Esophagus squamous epithelium (tissue), 5 donors: Measurements from ENCODE around the gene VTCN1. TPM values are rescaled to one million over a fixed set of nuclear protein-coding genes. Genes with fewer than 3 reads are reported as not detected.

Experiments used
- DNase-seq: peaks from one replicate; lab custom pipeline; 2025; lab: John Stamatoyannopoulos, UW
- H3K27ac ChIP-seq, 4 donors: fragments of 200-600 bp; sonication (generic); one replicate each; pipeline ENCODE4 v1.5.1; 2016 to 2019; ENCODE audit warnings: mild to moderate bottlenecking in 1 of 4
- H3K27me3 ChIP-seq, 4 donors: fragments of 200-600 bp; sonication (generic); 1 replicate in 3 of 4; 2 replicates in 1 of 4; pipeline versions ENCODE4 v1.5.1 to v1.6.0; 2017 to 2021; ENCODE audit warnings: antibody characterized with exemption in 1 of 4
- H3K36me3 ChIP-seq, 3 donors: fragments of 200-600 bp; sonication (generic); one replicate each; pipeline ENCODE4 v1.5.1; 2016 to 2019
- H3K4me1 ChIP-seq, 3 donors: fragments of 200-600 bp; sonication (generic); one replicate each; pipeline ENCODE4 v1.5.1; 2017 to 2019
- H3K4me3 ChIP-seq, 4 donors: fragments of 200-600 bp; sonication (generic); 1 replicate in 3 of 4; 2 replicates in 1 of 4; pipeline ENCODE4 v1.5.1; 2016 to 2019; ENCODE audit warnings: mild to moderate bottlenecking in 2 of 4, moderate library complexity in 1 of 4
- H3K9me3 ChIP-seq, 3 donors: fragments of 200-600 bp; sonication (generic); one replicate each; pipeline ENCODE4 v1.5.1; 2016 to 2019
- POLR2A ChIP-seq, 4 donors: fragments of 450-650 bp; IDR thresholded peaks; one replicate each; pipeline ENCODE4 v1.6.1; 2017; ENCODE audit warnings: antibody characterized with exemption in 4 of 4, mild to moderate bottlenecking in 4 of 4, moderate library complexity in 3 of 4
- WGBS, 2 donors: methylation state at CpG; one replicate each; pipeline ENCODE4 v1.1.5; 2018; 5-methylcytosine and 5-hydroxymethylcytosine counted together
- intact Hi-C: fragments of 100-400 bp; cut with DNase I; formaldehyde crosslinking; loops from one replicate; pipeline ENCODE4 v1.15.0; 2022
- total RNA-seq, 4 donors: library from RNA; depleted of rRNA; stranded (reverse); fragments of >200 nt; gene quantifications; one replicate each; pipeline ENCODE4 v1.1.0, GENCODE V29; 2016
- TF ChIP-seq, protein P1 (sequence below), 6 experiments: fragments of 450-650 bp in 4 of 6; fragments of 200-600 bp in 2 of 6; sonication (generic) in 2 of 6; IDR thresholded peaks; one replicate each; pipeline ENCODE4 v1.5.1; 2016 to 2019; ENCODE audit warnings: antibody characterized with exemption in 6 of 6, mild to moderate bottlenecking in 4 of 6, moderate library complexity in 4 of 6
- donor health status: DM: yes; HTN: yes; CAD: no.

The VTCN1 gene
- total RNA-seq, 4 donors from 2014 or later = 1.9 TPM; not detected in 3

DNA sequence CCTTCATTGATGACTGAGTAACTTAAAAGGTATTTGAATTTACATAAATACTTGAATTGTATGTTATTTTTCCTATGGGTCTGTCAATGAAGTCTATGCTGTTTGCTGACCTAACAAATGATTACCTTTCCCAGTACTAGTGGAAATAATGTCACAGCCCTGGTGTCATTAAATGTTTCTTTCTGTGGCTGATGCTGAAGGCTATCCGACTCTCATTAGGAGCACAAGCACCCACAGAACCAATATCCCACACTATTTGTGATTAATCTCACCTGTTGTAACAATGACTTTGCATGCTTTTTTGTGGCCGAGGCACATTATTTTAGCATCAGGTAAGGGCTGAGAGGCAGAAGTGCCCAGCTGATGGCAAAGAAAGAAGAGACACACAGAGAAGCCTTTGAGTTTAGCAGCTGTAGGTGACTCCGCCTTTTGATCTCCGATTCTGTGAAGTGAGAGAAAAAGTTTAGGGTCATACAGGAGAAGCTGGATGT is 63.3 kb downstream of the VTCN1 start:
- 72 to 86% methylated on average over 4 of the region's 4 CpGs for WGBS, 2 donors
- H3K4me1 ChIP-seq = no peaks in the 10 kb centered on the region
- no peak overlapping the region for H3K27ac ChIP-seq
- TF ChIP-seq, protein P1, sequence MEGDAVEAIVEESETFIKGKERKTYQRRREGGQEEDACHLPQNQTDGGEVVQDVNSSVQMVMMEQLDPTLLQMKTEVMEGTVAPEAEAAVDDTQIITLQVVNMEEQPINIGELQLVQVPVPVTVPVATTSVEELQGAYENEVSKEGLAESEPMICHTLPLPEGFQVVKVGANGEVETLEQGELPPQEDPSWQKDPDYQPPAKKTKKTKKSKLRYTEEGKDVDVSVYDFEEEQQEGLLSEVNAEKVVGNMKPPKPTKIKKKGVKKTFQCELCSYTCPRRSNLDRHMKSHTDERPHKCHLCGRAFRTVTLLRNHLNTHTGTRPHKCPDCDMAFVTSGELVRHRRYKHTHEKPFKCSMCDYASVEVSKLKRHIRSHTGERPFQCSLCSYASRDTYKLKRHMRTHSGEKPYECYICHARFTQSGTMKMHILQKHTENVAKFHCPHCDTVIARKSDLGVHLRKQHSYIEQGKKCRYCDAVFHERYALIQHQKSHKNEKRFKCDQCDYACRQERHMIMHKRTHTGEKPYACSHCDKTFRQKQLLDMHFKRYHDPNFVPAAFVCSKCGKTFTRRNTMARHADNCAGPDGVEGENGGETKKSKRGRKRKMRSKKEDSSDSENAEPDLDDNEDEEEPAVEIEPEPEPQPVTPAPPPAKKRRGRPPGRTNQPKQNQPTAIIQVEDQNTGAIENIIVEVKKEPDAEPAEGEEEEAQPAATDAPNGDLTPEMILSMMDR (IDR thresholded peaks at IDR 0.05) = no peak
- no peak for TF ChIP-seq POLR2A (IDR thresholded peaks at IDR 0.05)
- H3K9me3 ChIP-seq = peaks cover 0 to 7% (median 0%) of the 10 kb centered on the region in 3 donors
- no peak for DNase-seq
- H3K36me3 ChIP-seq = no peaks in the 10 kb centered on the region
- intact Hi-C loops = no loop called here
- H3K4me3 ChIP-seq = no peak overlapping the region
- peaks cover 0 to 16% (median 0%) of the 10 kb centered on the region in 4 donors for H3K27me3 ChIP-seq

DNA sequence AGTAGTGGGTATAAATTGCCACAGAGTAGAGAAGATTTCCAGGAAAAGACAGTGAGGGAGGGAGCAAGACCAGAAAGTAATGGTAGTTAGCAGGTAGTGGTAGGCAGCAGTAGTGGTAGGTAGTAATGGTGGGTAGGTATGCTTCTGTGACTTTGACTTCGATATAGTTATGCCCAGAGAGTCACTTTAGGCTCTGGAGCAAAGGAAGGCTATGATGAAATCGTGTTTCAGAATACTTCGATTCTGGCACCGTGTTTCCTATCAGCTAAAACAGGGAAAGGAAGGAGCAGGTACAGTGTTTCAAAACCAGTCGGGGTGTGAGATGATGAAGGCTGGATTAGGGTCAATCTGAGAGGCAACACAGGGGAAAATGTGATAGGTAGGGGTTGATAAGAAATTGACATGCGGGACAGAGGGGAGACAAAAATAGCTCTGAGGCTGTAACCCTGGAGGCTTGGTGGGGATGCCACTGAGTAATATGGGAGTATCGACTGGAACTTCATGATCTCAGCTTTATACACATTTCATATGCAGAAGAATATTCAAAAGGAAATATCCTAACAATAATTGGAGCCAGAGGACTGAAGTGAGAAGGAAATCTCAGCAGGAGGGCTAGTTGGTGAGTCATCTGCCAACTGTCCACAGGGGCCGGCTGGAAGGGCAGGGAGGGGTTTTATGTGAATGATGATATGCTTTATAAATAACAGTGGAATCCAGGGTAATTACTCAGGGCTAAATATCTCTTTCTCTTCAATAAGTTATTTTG is 64.0 kb downstream of the VTCN1 start:
- TF ChIP-seq, protein P1 (IDR thresholded peaks at IDR 0.05) = no peak
- no peak for TF ChIP-seq POLR2A (IDR thresholded peaks at IDR 0.05)
- peaks cover 0 to 16% (median 0%) of the 10 kb centered on the region in 4 donors for H3K27me3 ChIP-seq
- 69 to 73% methylated on average over 8 of the region's 8 CpGs for WGBS, 2 donors
- no peak overlapping the region for H3K4me3 ChIP-seq
- intact Hi-C loops = no loop called here
- no peak overlapping the region for H3K27ac ChIP-seq
- no peak for DNase-seq
- H3K4me1 ChIP-seq = no peaks in the 10 kb centered on the region
- H3K36me3 ChIP-seq = no peaks in the 10 kb centered on the region
- peaks cover 0 to 7% (median 0%) of the 10 kb centered on the region in 3 donors for H3K9me3 ChIP-seq

DNA sequence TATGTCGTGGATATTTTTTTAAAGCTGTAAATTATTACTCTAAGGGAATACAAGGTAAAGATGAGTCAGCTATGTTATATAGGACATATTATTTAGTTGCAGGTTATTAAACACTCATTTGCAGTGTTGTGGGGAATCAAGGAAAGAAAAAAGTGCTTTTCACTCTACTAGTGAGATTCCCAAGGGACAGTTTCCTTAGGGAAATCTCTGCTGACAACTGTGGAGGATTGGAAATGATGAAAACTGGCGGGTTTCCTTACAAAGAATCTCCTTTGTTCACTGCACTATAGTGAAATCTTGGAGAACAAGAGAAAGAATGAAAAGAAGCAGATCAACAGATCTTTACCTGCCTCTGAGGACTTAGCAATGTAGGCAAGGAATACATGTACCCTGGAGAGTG is 64.7 kb downstream of the VTCN1 start:
- TF ChIP-seq, protein P1 (IDR thresholded peaks at IDR 0.05) = no peak
- TF ChIP-seq POLR2A (IDR thresholded peaks at IDR 0.05) = no peak
- WGBS, 2 donors = 65 to 72% methylated on average over 2 of the region's 2 CpGs
- H3K27me3 ChIP-seq = peaks cover 0 to 16% (median 0%) of the 10 kb centered on the region in 4 donors
- intact Hi-C loops = no loop called here
- H3K27ac ChIP-seq = no peak overlapping the region
- peaks cover 0 to under 1% (median 0%) of the 10 kb centered on the region in 3 donors for H3K9me3 ChIP-seq
- DNase-seq = no peak
- H3K36me3 ChIP-seq = no peaks in the 10 kb centered on the region
- H3K4me1 ChIP-seq = no peaks in the 10 kb centered on the region
- no peak overlapping the region for H3K4me3 ChIP-seq

DNA sequence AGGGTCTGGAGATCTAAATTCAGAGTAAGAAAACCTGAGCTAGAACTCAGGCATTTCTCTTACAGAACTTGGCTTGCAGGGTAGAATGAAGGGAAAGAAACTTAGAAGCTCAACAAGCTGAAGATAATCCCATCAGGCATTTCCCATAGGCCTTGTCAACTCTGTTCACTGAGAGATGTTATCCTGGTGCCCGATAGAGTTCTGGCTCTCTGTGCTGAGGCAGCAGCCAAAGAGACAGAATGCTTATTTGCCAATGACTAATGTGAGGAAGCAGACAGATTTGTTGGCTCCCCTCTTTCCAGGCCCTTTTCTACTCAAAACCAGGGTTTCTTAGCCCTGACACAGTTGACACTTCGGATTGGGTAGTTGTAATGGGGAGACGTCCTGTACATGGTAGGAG is 66.9 kb downstream of the VTCN1 start:
- Histone ChIP-seq H3K36me3 (no peaks in the 10 kb centered on the region), H3K4me3 (no peak overlapping the region), H3K9me3 (no peaks in the 10 kb centered on the region), H3K4me1 (no peaks in the 10 kb centered on the region), H3K27me3 (peaks cover 0 to 16% (median 0%) of the 10 kb centered on the region in 4 donors), H3K27ac (no peak overlapping the region)
- no peak for TF ChIP-seq POLR2A (IDR thresholded peaks at IDR 0.05)
- DNase-seq = no peak
- intact Hi-C loops = no loop called here
- 85 to 87% methylated on average over 3 of the region's 3 CpGs for WGBS, 2 donors

DNA sequence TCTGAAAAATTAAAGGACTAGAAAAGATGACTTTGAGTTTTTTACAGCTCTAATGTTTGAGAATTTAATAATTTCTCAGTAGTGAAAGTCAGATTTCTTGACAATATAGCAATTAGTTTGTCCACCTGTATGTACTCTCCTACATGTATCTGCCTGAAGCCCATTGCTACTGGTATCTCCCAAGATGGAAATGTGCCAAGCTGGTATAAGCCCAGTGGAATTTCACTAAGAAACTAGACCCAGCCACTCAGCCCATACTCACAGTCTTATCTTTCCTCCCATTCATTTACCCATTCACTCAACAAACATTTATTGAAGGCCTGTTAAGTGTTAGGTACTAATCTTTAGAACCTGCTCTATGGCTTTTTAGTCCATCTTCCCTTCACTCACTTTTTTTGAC is 67.6 kb downstream of the VTCN1 start:
- intact Hi-C loops = no loop called here
- no peaks in the 10 kb centered on the region for H3K4me1 ChIP-seq
- TF ChIP-seq, protein P1 (IDR thresholded peaks at IDR 0.05) = no peak
- no peak for TF ChIP-seq POLR2A (IDR thresholded peaks at IDR 0.05)
- no peaks in the 10 kb centered on the region for H3K36me3 ChIP-seq
- H3K27me3 ChIP-seq = peaks cover 0 to 16% (median 0%) of the 10 kb centered on the region in 4 donors
- H3K9me3 ChIP-seq = no peaks in the 10 kb centered on the region
- no peak for DNase-seq
- H3K27ac ChIP-seq = no peak overlapping the region
- no peak overlapping the region for H3K4me3 ChIP-seq
